Fibroblast of lung (primary cell): ENCODE measurements around the gene FSIP1. TPM values are rescaled to one million over a fixed set of nuclear protein-coding genes. Genes with fewer than 3 reads are reported as not detected.

Experiments
- DNase-seq, 2 donors: peaks; one replicate each; pipeline versions ENCODE4 v3.0.0 to v3.0.0-alpha.2; 2010; ENCODE audit warnings: low read depth in 2 of 2
- H2AFZ ChIP-seq: 2 replicates; pipeline ENCODE4 v1.5.1; 2012; ENCODE audit warnings: low read length, control low read depth, inconsistent platforms
- H3K27ac ChIP-seq: 2 replicates; pipeline ENCODE4 v1.5.1; 2011; ENCODE audit warnings: low read length, control low read depth; ENCODE audit not compliant: insufficient read depth
- H3K27me3 ChIP-seq: 2 replicates; pipeline ENCODE4 v1.5.1; 2011; ENCODE audit warnings: mild to moderate bottlenecking, low read length; ENCODE audit not compliant: control insufficient read depth, insufficient read depth
- H3K36me3 ChIP-seq: 2 replicates; pipeline ENCODE4 v1.5.1; 2011; ENCODE audit warnings: low read length; ENCODE audit not compliant: control insufficient read depth, insufficient read depth
- H3K4me1 ChIP-seq: 2 replicates; pipeline ENCODE4 v1.5.1; 2011; ENCODE audit warnings: low read length; ENCODE audit not compliant: control insufficient read depth, insufficient read depth; ENCODE audit errors: extremely low read depth
- H3K4me2 ChIP-seq: 2 replicates; pipeline ENCODE4 v1.5.1; 2011; ENCODE audit warnings: low read length, control low read depth; ENCODE audit not compliant: insufficient read depth; ENCODE audit errors: extremely low read depth
- H3K4me3 ChIP-seq, 4 experiments: fragments of 200-600 bp in 1 of 4; sonication (generic) in 1 of 4; replicated peaks in 1 of 4; 2 replicates each; pipeline ENCODE4 v1.5.1; 2011 to 2016; ENCODE audit warnings: low read length in 4 of 4, low read depth in 3 of 4, mild to moderate bottlenecking in 3 of 4, control low read depth in 2 of 4, inconsistent platforms in 1 of 4, mixed read lengths in 1 of 4; ENCODE audit not compliant: insufficient read depth in 1 of 4; ENCODE audit errors: control extremely low read depth in 1 of 4
- H3K79me2 ChIP-seq: 2 replicates; pipeline ENCODE4 v1.5.1; 2012; ENCODE audit warnings: mild to moderate bottlenecking, low read length, inconsistent platforms; ENCODE audit not compliant: control insufficient read depth, insufficient read depth
- H3K9ac ChIP-seq: 2 replicates; pipeline ENCODE4 v1.5.1; 2011; ENCODE audit warnings: mild to moderate bottlenecking, low read length, control low read depth; ENCODE audit not compliant: insufficient read depth
- H3K9me3 ChIP-seq: 2 replicates; pipeline ENCODE4 v1.5.1; 2012; ENCODE audit warnings: low read depth, low read length; ENCODE audit not compliant: control insufficient read depth, insufficient read depth
- H4K20me1 ChIP-seq: 2 replicates; pipeline ENCODE4 v1.5.1; 2011; ENCODE audit warnings: low read length; ENCODE audit not compliant: control insufficient read depth, insufficient read depth; ENCODE audit errors: extremely low read depth
- CTCF ChIP-seq, 2 donors: IDR thresholded peaks in 1 of 2; conservative IDR thresholded peaks in 1 of 2; 1 replicate in 1 of 2; 2 replicates in 1 of 2; pipeline ENCODE4 v1.5.1; 2011 to 2012; ENCODE audit warnings: low read length in 2 of 2, control low read depth in 1 of 2, inconsistent platforms in 1 of 2, low read depth in 1 of 2, mild to moderate bottlenecking in 1 of 2
- EZH2 ChIP-seq: IDR thresholded peaks from 2 replicates; pipeline ENCODE4 v1.5.1; 2012; ENCODE audit warnings: low read length, control low read depth, mild to moderate bottlenecking; ENCODE audit errors: missing control alignments
- polyA plus RNA-seq, 2 donors: library from polyadenylated mRNA; depleted of rRNA in 1 of 2; stranded (reverse) in 1 of 2; unstranded in 1 of 2; fragments of >200 nt; gene quantifications; 2 replicates each; pipeline ENCODE4 v1.2.1, GENCODE V29; 2011 to 2012; ENCODE audit warnings: missing spikeins in 1 of 2
- total RNA-seq: library from RNA; depleted of rRNA; stranded (reverse); fragments of >200 nt; gene quantifications from 2 replicates; pipeline ENCODE4 v1.2.1, GENCODE V29; 2014

The FSIP1 gene
- total and polyA plus RNA-seq, 2 donors (not counting 1 experiment from before 2014, with no cell fraction given), result 0.50 to 5.1 TPM

- no peaks in the 10 kb centered on the region for H3K9me3 ChIP-seq
- no peak overlapping the region for H3K4me2 ChIP-seq
- H2AFZ ChIP-seq, result no peak overlapping the region
- no peaks in the 10 kb centered on the region for H3K79me2 ChIP-seq
- H4K20me1 ChIP-seq, result no peaks in the 10 kb centered on the region
- peaks cover 13% of the 10 kb centered on the region for H3K36me3 ChIP-seq
- H3K4me1 ChIP-seq, result peaks cover 7% of the 10 kb centered on the region
- H3K27me3 ChIP-seq, result no peaks in the 10 kb centered on the region
- H3K27ac ChIP-seq, result no peak overlapping the region
- TF ChIP-seq EZH2 (no peak), CTCF (conservative IDR thresholded peaks at IDR 0.05 in 1 of 2, IDR thresholded peaks at IDR 0.05 in 1 of 2; ENCODE audit: low read depth in 1 of 2, low read length in 2 of 2) (no peak)
- no peak overlapping the region for H3K4me3 ChIP-seq
- H3K9ac ChIP-seq, result no peak overlapping the region
- no peak for DNase-seq
Measured at GRCh38 chr15:39795486-39795885, 12.8 kb upstream of the FSIP1 start.

DNA sequence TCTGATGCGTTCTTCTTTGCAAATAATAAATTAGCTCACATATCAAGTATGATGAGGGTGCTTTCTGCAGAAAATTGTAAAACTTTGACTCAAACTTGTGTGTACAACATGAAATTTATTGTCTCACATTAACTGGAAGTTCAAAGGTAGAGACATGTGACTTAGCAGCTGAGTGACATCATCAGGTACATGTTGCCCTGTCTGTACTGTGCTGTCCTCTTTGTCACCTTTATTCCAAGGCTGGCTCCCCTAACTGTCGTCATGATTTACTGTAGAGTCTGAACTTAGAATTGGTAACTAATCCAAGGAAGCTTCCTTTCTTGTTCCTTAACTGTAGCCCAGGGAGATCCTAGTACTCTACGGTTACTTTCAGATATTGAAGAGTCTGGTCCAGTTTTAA is 12.3 kb upstream of the FSIP1 start:
- TF ChIP-seq EZH2 (no peak), CTCF (conservative IDR thresholded peaks at IDR 0.05 in 1 of 2, IDR thresholded peaks at IDR 0.05 in 1 of 2; ENCODE audit: low read depth in 1 of 2, low read length in 2 of 2) (no peak)
- Histone ChIP-seq H3K4me3 (no peak overlapping the region), H2AFZ (no peak overlapping the region), H3K79me2 (no peaks in the 10 kb centered on the region), H3K4me2 (no peak overlapping the region), H3K27me3 (no peaks in the 10 kb centered on the region), H3K36me3 (peaks cover 13% of the 10 kb centered on the region), H4K20me1 (no peaks in the 10 kb centered on the region), H3K27ac (no peak overlapping the region), H3K9ac (no peak overlapping the region), H3K9me3 (no peaks in the 10 kb centered on the region), H3K4me1 (peaks cover 9% of the 10 kb centered on the region)
- no peak for DNase-seq

GRCh38 chr15:39793923-39794322 is 11.3 kb upstream of the FSIP1 start:
- TF ChIP-seq CTCF (conservative IDR thresholded peaks at IDR 0.05 in 1 of 2, IDR thresholded peaks at IDR 0.05 in 1 of 2; ENCODE audit: low read depth in 1 of 2, low read length in 2 of 2) (no peak), EZH2 (no peak)
- no peaks in the 10 kb centered on the region for H4K20me1 ChIP-seq
- no peak overlapping the region for H3K4me2 ChIP-seq

More at GRCh38 chr15:39793923-39794322, 11.3 kb upstream of the FSIP1 start:
- Histone ChIP-seq H3K9ac (no peak overlapping the region), H3K4me1 (peaks cover 15% of the 10 kb centered on the region), H3K27me3 (no peaks in the 10 kb centered on the region), H3K27ac (no peak overlapping the region), H3K9me3 (no peaks in the 10 kb centered on the region), H3K79me2 (no peaks in the 10 kb centered on the region), H3K4me3 (no peak overlapping the region), H2AFZ (no peak overlapping the region), H3K36me3 (peaks cover 6% of the 10 kb centered on the region)
- no peak for DNase-seq
